Left lobe of liver (tissue), 2 donors: ENCODE data around the gene ZNF620. TPM values are rescaled to one million over a fixed set of nuclear protein-coding genes. Genes with fewer than 3 reads are reported as not detected.
A peak's percentile ranks its signal among the peaks of the same experiment; 100 is the strongest.
"Not testable (repeated sequence)": the region's sequence is repeated elsewhere in the genome, so short reads cannot be mapped to it uniquely, and the experiment has no call there.

Experiments
- ATAC-seq: fragments of 200-7000 bp; cut with Tn5 transposase; one replicate; pipeline ENCODE4 v1.9.1; 2020; ENCODE audit warnings: mild to moderate bottlenecking, moderate library complexity
- DNase-seq: peaks from one replicate; pipeline ENCODE4 v3.0.0-alpha.2; 2020; ENCODE audit warnings: low spot score
- total RNA-seq: library from RNA; stranded (reverse); gene quantifications from one replicate; pipeline ENCODE4 v1.2.1, GENCODE V29; 2021
- donor health status: DM: no; HTN: no; CAD: no; lungs with moderate emphysema.
- donor health status: DM: no; HTN: yes; CAD: no.

ZNF620 gene
- 1.0 TPM for total RNA-seq

DNA sequence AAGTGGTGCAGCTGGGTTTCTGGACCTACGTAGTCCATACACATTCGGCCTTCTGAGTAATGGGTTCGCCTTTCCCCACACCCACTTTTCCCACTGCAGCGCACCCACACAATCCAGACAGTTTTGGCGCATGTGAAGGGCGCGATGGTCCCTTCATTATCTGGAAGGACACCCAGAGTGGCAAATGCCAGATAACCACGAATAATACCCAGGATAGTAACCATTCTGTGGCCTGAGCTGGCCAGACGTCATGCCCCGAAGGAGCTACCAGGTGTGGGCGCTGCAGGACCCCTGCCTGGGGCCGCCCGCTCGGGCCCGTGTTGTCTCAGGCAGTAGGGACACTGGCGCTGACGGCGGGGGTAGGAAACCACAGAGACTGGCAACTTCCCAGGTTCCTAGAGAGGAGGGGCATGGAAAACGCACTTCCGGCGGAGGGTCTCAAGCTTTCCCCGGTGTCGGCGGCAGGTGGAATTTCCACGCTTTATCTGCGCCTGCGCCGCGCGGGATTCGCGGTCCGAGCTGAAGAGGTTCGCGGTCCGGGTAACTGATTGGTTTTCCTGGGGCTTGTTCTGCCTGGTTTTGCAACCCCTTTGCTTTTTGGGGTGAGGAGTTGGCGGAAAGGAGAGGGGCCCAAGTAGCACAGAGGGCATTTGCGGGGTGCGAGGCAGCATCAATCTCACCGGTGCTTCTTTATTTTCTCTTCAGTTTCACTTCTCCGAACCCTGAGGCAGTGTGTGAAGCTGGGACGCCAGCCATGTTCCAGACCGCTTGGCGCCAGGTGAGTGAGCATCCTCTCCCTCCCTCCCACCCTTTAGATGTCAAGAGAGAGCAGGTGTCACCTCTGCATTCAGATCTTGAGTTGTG is at the start of gene ZNF620:
Gene ZNF620, plus strand, starts transcription at position 441 of the 864 bp plus-strand sequence. Its CDS starts 314 bp downstream, at position 755.
- ATAC-seq (peak; percentile 96), DNase-seq (peak; percentile 84)

DNA sequence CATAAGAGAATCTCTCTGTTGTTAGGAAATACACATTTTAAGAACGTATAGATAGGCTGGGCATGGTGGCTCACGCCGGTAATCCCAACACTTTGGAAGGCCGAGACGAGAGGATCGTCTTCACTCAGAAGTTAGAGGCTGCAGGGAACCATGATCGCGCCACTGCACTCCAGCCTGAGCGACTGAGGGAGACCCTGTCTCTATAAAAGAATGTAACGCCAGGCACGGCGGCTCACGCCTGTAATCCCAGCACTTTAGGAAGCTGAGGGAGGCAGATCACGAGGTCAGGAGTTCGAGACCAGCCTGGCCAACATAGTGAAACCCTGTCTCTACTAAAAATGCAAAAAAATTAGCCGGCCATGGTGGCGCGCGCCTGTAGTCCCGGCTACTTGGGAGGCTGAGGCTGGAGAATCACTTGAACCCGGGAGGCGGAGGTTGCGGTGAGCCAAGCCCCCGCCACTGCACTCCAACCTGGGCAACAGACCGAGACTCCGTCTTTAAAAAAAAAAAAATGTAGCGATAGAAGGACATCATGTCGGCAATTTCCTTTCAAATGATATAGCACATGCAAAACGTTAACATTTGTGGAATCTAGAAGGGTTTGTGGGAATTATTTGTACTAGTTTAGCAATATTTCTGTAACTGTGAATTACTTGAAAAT is 49.4 kb upstream of the ZNF620 start:
- no peak for DNase-seq
- ATAC-seq, result no peak

DNA sequence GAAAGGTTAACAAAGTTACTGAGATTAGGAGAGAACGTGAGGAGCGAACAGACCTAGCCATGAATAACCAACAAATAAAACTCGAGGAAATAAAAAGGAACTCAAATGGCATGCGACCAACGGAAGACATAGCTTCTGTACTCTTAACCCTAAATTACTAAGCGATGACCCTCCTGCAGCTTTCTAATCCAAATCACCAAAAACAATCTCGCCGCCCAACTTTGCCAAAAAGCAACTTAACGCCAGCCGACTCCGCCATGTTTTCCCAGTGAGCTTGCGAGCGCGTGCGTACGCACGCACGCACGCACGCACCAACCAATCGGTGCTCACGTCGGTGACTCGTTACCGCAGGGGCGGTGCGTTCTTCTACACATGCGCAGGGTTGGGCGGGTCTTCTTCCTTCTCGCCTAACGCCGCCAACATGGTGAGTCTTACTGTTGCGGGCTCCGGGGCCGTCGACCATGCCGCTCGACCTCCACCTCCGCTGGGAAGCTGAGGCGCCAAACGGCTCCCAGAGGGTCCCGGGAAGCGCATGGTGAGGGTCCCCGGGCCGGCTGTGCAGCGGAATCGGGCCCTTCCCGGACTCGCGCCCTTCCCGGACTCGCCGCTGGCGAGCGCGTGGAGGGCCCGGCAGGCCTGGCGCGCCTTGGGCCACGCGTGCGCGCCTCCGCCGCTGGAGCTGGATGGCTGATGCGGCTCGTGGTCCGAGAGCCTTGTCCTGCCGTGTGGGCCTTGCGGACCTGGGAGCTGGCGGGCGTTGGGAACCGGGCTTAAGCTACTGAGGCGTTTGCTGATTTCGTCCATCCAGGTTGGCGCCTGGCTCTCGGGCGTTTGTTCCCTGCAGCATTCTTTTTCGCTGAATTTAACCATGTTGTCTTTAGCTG is 48.7 kb upstream of the ZNF620 start, which contains the start of gene RPL14:
Gene RPL14, plus strand, starts transcription at position 400 of the 884 bp plus-strand sequence. Its CDS starts 133 bp downstream, at position 533.
- ATAC-seq (peak; percentile 82), DNase-seq (peak; percentile 98)

DNA sequence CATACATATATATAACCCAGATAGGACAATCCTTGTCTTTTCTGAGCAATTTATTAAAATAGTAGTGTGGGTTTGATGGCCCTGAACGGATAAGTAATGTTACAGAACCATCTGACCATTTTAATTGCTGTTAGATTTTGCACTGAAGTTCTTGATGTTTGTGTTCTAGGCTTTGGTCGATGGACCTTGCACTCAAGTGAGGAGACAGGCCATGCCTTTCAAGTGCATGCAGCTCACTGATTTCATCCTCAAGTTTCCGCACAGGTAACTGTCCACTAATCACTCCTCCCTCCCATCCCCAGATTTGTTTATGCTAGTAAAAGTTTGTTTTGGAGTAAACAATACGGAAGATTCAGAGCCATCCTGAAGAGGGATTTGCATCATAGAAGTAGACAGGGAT is 47.4 kb upstream of the ZNF620 start:
- ATAC-seq, result no peak
- no peak for DNase-seq

DNA sequence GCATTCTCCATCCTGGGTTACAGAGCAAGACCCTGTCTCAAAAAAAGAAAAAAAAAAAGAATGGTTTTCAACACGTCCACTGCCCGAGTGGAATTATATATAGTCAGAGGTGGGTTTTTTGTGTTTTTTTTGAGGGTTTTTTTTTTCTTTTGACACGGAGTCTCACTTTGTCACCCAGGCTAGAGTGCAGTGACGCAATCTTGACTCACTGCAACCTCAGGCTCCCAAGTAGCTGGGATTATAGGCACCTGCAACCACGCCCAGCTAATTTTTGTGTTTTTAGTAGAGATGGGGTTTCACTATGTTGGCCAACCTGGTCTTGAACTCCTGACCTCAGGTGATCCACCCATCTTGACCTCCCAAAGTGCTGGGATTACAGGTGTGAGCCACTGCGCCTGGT is 45.4 kb upstream of the ZNF620 start:
- not testable (repeated sequence) for DNase-seq, ATAC-seq

DNA sequence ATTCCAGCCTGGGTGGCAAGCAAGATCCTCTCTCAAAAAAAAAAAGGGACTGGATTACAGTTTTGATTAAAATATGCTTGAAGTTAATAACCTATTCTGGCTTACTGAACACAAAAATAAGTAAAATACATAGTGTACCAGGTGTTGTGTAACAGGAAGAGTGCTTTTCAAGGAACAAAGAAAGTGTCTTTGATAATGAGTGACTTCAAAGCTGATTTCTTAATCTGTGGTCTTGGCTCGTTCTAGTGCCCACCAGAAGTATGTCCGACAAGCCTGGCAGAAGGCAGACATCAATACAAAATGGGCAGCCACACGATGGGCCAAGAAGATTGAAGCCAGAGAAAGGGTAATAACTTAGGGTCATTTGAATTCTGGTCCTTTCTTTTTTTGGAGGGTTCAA is 44.7 kb upstream of the ZNF620 start:
- DNase-seq (no peak), ATAC-seq (no peak)

DNA sequence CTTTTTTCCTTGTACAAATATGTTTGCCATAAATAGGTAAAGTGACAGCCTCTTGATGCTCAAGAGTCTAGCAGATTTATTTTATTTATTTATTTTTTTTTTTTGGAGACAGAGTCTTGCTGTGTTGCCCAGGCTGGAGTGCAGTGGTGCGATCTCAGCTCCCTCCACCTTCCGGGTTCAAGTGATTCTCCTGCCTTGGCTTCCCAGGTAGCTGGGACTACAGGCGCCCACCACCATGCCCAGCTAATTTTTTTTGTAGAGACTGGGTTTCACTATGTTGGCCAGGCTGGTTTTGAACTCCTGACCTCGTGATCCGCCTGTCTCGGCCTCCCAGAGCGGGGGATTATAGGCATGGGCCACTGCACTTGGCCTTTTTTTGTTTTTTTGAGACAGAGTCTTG is 43.0 kb upstream of the ZNF620 start:
- ATAC-seq, result not testable (repeated sequence)

DNA sequence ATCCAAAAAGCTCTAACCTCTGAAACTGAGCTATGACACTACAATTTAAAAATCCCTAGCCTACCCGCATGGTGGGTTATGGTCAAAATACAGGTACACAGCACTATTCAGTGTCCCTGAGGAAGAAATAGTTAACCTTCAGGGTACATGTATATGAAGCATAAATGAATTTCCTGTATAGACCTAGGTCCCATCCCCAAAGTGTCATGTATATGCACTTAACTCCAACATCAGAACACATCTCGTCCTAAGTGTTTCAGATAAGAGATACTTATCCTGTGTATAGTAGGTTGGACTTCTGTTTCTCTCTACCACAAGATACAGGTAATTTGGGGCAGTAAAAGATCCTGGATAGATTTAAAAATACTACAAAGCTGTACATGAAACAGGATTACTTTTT is 42.3 kb upstream of the ZNF620 start:
- no peak for ATAC-seq
- no peak for DNase-seq

More for the DNA sequence above, 43.0 kb upstream of the ZNF620 start:
- DNase-seq, result not testable (repeated sequence)

DNA sequence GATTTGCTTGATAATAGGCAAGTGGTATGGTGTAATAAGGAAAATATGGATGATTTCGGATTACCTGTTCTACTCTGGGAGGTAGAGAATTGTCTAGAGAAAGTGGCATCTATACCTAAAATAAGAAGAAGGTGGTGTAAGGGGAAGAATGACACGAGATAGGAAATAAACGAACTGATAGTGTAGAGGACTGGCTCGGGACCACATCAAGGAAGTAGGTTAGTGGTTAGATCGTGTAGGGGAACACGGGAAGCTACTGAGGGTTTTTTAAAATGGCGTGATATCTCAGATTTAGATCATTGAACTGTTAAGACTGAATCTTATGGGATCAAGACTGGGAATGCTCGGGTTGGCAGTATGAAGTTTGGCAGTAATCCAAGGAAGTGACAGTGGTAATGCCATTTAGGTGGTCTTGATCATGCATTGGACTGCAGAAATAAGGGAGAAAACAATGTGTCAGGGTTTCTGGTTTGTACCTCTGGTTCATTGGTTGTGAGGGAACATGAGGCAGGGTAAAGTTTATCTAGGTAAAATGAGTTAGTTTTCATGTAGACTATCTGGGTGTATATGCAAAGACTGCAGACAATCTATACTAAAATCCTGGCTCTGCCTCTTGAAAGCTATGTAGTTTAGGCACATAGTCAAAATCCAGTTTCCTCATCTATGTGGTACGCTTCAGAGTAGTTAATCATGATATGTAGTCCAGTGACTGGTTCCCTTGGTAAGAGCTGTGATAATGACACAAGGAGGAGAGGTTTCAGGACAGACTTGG is 41.3 kb upstream of the ZNF620 start:
- no peak for DNase-seq
- ATAC-seq, result no peak

DNA sequence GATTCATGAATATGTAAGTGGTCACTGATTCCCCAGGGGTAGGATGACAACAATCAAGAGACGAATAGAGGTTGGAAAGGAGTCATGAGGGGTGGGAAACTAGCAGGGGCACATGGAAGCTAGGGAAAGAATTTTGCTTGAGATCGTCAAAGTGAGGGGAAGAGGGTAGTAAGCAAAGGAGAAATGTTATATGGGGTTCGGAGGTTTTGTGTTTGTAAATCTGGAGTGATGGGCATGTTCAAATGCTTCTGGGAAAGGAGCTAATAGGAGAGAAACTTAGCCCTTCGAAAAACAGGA is 40.8 kb upstream of the ZNF620 start:
- ATAC-seq, result no peak
- DNase-seq, result no peak

DNA sequence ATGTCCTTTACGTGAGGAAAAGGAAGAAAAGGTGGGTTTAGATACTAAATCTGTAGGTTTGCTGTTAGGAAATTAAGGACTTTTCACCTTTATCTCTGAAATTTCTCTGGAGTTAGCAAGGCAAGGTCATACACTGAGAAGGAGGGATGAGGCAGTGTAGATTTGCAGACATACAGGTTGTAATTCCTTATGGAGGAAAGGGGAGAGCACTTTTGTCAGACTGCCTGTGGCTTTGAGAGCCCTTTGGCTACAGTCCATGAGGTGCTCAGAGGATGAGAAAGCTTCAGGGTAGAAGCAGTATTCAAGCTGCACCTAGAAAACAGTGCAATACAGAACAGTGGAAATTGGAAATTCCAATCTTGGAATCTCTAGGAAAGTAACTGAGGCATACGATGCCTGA is 40.4 kb upstream of the ZNF620 start:
- no peak for DNase-seq
- no peak for ATAC-seq

DNA sequence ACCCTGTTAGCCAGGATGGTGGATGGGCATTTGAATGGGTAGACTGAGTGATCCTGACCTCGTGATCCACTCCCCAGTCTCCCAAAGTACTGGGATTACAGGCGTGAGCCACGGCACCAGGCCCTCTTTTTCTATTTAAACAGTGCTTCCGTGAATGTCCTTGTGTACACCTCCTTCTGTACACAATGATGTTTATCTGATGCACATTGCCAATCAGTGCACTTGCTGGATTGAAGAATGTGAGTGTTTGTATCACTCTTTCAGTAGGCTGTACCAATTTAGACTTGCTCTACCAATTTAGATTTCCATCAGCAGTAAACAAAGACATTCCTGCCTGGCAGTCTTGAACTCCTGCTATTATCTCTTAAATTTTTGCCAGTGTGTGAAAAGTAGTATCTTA is 37.8 kb upstream of the ZNF620 start:
- ATAC-seq (peak; percentile 94), DNase-seq (no peak)

DNA sequence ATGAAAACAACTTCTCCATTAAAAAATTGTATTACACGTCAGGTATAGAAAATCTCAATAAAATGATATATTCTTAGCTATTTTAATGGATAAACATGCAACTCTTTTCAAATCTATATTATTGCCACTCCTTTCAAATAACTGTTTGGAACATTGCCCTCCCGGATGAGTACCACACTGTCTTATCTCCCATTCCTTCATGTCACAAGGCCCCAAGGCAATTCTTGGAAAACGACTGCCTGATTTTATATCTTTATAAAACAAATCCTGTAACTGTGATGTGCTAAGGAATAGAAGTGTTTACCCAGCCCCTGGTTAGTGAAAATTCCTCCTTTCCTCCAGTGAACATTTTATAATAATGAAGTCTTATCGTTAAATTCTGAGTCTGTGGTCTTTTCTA is 35.1 kb upstream of the ZNF620 start:
- no peak for DNase-seq
- no peak for ATAC-seq

DNA sequence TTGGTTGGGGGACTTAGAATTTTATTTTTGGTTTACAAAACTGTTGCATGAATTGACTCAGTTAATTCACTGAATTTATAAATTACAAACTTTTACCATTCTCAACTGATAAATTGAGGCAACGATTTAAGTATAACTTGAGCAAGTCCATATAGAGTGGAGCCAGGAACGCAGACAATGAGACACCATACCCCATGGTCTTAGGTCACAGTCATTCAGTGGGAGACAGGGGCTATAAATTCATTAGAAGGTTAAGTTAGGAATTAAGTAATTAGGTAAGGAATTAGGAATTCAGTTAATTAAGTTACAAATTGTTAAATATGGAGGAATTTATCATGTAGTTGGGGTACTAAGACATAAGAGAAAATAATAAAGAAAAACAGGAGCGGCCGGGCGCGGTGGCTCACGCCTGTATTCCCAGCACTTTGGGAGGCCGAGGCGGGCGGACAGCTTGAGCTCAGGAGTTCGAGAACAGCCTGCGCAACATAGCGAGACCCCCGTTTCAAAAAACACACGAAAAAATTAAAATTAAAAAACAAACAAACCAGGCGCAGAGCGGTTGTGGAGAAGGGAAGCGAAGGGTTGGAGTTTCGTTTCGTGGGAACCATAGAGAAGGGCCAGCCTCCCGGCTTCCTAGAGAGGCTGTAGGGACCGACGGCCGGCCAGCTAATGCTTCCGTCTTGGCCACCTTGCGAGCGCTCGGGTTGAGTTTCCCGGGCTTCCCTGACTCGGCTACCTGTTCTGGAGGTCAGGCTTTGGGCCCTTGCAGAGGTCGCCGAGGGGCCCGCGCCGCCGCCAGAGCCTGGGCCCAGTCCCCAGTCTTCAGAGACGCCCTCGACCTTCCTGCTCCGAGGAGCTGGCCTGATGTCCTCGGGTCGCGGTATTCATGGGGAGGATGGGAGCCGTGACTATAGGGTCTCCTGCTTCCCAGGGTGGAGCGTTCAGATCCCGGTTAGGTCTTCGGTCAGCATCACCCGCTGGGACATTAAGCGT is 29.1 kb upstream of the ZNF620 start, which contains the start of gene ZNF619:
Gene ZNF619, plus strand, starts transcription at position 645 of the 993 bp plus-strand sequence. CDS start 858 bp downstream, outside the sequence.
- DNase-seq, result peak; percentile 78
- peak; percentile 99 for ATAC-seq

DNA sequence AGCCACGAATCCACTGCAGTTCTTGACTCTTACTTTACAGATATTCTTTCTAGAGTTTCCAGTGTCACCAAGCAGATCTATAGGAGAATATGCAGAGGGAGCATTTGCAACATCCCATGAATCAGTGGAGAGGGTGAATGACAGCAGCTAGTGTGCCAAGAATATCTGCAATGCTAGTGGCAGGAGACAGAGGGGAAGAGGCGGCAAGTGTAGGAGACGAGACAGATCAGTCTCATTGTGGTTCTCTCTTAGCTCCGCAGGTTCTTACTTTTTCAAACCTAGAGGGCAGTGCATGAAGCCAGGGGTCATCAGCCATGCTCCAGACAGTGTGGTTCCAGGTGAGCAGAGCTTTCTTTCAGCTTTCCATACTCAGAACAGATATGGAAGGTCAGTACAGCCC is 28.2 kb upstream of the ZNF620 start:
- peak; percentile 27 for ATAC-seq

DNA sequence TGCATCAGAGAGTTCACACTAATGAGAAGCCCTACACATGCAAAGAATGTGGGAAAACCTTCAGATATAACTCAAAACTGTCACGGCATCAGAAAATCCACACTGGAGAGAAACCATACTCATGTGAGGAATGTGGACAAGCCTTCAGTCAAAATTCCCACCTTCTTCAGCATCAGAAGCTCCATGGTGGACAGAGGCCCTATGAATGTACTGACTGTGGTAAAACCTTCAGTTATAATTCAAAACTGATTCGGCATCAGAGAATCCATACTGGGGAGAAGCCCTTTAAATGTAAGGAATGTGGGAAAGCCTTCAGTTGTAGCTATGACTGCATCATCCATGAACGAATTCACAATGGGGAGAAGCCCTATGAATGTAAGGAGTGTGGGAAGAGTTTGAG is 18.7 kb upstream of the ZNF620 start:
- DNase-seq (no peak), ATAC-seq (no peak)

More for the DNA sequence above, 28.2 kb upstream of the ZNF620 start:
- DNase-seq, result no peak

DNA sequence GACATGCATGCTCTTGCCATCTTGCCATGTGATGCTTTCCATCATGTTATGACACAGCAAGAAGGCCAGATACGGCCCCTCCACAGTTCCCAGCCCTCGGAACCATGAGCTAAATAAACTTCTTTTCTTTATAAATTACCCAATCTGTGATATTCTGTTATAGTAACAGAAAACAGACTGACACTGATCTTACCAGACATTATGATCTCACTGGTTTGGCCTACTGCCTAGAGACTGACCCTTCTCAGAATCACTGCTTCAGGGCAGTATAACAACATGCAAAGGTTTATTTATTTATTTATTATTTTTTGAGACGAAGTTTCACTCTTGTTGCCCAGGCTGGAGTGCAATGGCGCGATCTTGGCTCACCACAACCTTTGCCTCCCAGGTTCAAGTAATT is 14.9 kb upstream of the ZNF620 start:
- no peak for ATAC-seq
- no peak for DNase-seq

DNA sequence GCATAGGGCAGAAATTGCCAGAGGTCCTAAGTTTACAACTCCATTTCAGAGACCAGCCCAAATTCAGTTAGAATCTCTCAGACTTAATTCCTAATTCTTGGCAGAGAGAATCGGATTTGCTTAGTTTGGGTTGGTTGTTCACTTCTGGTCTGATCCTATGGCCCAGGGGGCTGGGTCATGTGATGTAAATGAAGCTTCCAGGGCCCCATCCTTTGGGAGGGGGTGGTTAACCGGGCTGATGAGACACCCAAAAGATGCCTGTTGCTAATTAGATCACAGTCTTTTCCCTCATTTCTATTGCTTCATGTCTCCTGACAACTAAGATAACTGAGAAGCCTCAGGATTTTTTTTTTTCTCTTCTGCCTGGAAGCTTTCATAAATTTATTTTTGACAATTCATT is 11.1 kb upstream of the ZNF620 start:
- DNase-seq, result no peak
- ATAC-seq, result no peak

DNA sequence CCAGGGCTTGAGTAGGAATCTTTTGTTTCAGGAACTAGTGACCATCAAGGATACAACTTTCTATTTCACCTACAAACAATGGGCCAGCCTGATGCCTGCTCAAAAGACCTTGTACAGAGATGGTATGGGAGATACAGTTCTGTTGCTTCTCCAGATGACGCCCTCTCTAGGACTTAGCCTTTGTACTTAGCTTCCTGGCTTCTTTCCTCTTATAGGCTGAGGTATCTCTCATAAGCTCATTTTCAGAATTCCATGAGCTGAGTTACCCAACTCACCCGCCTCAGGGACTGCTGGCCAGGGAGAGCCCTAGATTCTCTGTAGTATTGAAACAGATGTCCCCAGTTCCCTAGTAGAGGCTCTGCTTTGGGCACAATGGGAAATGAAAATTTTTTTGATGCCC is 8.6 kb upstream of the ZNF620 start:
- DNase-seq (no peak), ATAC-seq (no peak)
